ENCODE data around the gene ETV1. TPM values are rescaled to one million over a fixed set of nuclear protein-coding genes. Genes with fewer than 3 reads are reported as not detected.

ETV1 gene
- total RNA-seq, 5 donors from 2014 or later (not counting 1 experiment from before 2014, with no cell fraction given): 0.26 to 0.58 (median 0.38) TPM; not detected in 1

DNA sequence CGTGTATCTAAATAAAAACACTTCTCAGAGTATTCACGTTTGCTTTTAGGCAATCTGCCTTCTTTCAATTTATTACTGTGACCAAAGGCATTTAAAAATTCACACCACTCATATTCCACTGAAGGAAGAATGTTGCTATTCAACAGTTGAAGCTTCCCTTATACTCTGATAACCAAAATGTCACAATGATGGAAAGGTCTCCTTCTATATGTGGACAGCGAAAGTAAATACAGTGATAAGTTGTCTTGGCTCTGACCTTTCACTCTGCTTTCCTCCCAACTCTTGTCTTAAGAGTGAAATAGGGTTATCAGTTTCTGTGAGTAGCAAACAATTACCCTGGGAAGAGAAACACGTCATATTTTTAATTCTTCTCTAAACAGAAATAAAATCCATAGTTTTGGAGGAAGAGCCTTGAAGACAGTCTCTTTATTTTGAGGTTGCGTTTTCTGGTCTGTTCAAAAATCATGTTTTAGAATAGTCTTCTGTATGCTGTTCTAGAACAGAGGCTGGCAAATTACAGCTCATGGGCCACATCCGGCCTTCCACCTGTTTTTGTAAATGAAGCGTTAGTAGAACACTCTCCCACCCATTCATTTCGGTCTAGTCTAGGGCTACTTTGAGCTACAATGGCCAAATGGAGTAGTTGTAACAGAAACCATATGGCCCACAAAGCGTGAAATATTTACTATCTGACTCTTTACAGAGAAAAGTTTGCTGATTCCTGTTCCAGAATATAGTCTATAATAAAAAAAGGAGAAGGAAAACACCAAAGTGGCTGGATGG lies 41.3 kb downstream of the ETV1 start:
- H3K4me1 Mint-ChIP-seq: no peaks in the 10 kb centered on the region
- no peak overlapping the region for H3K4me3 ChIP-seq (ENCODE audit: control insufficient read depth in 1 of 2, extremely low read depth in 1 of 2, low read length in 1 of 2)
- ChIA-PET CTCF (no interaction called here), POLR2A (interaction anchor here in 1 of 2 donors (0.7 kb wide), 1 partner anchor 341 kb away, joined by 3 read pairs; no protein-coding TSS in a partner anchor)
- ATAC-seq (replicated peaks in 1 of 4) (no peak), DNase-seq (no peak)
- no peak overlapping the region for H3K4me3 Mint-ChIP-seq
- no peaks in the 10 kb centered on the region for H3K27me3 Mint-ChIP-seq
- H3K9me3 ChIP-seq: no peaks in the 10 kb centered on the region
- H3K27me3 ChIP-seq (replicated peaks in 1 of 2; ENCODE audit: control insufficient read depth in 2 of 2, extremely low read depth in 1 of 2, insufficient read depth in 2 of 2, low read length in 1 of 2): no peaks in the 10 kb centered on the region
- H3K36me3 ChIP-seq (ENCODE audit: control insufficient read depth in 2 of 2, extremely low read depth in 1 of 2, insufficient read depth in 1 of 2, low read length in 1 of 2): no peaks in the 10 kb centered on the region
- H3K27ac Mint-ChIP-seq: no peak overlapping the region
- WGBS (ENCODE audit: insufficient coverage): 100% methylated on average over 1 of the region's 9 CpGs
- no peaks in the 10 kb centered on the region for H3K4me1 ChIP-seq (ENCODE audit: control insufficient read depth in 1 of 2, extremely low read depth in 1 of 2, insufficient read depth in 2 of 2, low read length in 2 of 2)
- H3K9me3 Mint-ChIP-seq: peaks cover 0 to 9% (median 0%) of the 10 kb centered on the region in 3 donors
- H3K27ac ChIP-seq (ENCODE audit: low read length): no peak overlapping the region
- no peaks in the 10 kb centered on the region for H3K36me3 Mint-ChIP-seq

- Histone ChIP-seq H3K36me3 (ENCODE audit: control insufficient read depth in 2 of 2, extremely low read depth in 1 of 2, insufficient read depth in 1 of 2, low read length in 1 of 2) (no peaks in the 10 kb centered on the region), H3K27me3 (replicated peaks in 1 of 2; ENCODE audit: control insufficient read depth in 2 of 2, extremely low read depth in 1 of 2, insufficient read depth in 2 of 2, low read length in 1 of 2) (no peaks in the 10 kb centered on the region), H3K4me1 (ENCODE audit: control insufficient read depth in 1 of 2, extremely low read depth in 1 of 2, insufficient read depth in 2 of 2, low read length in 2 of 2) (no peaks in the 10 kb centered on the region), H3K4me3 (ENCODE audit: control insufficient read depth in 1 of 2, extremely low read depth in 1 of 2, low read length in 1 of 2) (no peak overlapping the region), H3K27ac (ENCODE audit: low read length) (no peak overlapping the region), H3K9me3 (no peaks in the 10 kb centered on the region)
- no CpG with 5 or more reads among the region's 1 CpG for WGBS (ENCODE audit: insufficient coverage)
- H3K9me3 Mint-ChIP-seq: peaks cover 0 to 9% (median 0%) of the 10 kb centered on the region in 3 donors
- DNase-seq (no peak), ATAC-seq (replicated peaks in 1 of 4) (no peak)
- H3K27ac Mint-ChIP-seq: no peak overlapping the region
- no peaks in the 10 kb centered on the region for H3K27me3 Mint-ChIP-seq
- H3K4me3 Mint-ChIP-seq: no peak overlapping the region
- CTCF ChIA-PET: no interaction called here
- no peaks in the 10 kb centered on the region for H3K36me3 Mint-ChIP-seq
- no peaks in the 10 kb centered on the region for H3K4me1 Mint-ChIP-seq
- POLR2A ChIA-PET: no interaction called here
Measured at GRCh38 chr7:13947535-13947934, 41.9 kb downstream of the ETV1 start.

DNA sequence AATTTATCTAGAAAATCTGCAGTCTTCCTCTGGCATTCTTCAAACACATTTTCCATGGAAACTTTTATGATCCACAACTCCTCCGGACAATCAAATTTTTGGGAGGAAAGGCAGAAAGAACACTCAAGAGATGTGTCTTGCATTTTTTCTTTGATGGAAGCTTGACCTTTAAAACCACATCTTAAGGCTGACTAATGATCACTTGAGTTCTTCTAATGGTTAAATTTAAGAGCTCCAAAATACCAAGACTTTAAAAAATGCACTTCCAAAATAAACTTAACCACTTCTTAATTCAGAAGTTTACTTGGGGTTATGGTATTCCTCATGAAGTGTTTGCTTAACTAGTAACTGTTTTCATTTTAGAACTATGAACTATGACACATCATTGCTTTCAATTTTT lies 43.3 kb downstream of the ETV1 start:
- no CpG with 5 or more reads among the region's 1 CpG for WGBS (ENCODE audit: insufficient coverage)
- Mint-ChIP-seq H3K9me3 (peaks cover 0 to 4% (median 0%) of the 10 kb centered on the region in 3 donors), H3K4me3 (no peak overlapping the region), H3K27me3 (no peaks in the 10 kb centered on the region), H3K27ac (no peak overlapping the region), H3K36me3 (no peaks in the 10 kb centered on the region), H3K4me1 (no peaks in the 10 kb centered on the region)
- Histone ChIP-seq H3K27me3 (replicated peaks in 1 of 2; ENCODE audit: control insufficient read depth in 2 of 2, extremely low read depth in 1 of 2, insufficient read depth in 2 of 2, low read length in 1 of 2) (no peaks in the 10 kb centered on the region), H3K27ac (ENCODE audit: low read length) (no peak overlapping the region), H3K4me3 (ENCODE audit: control insufficient read depth in 1 of 2, extremely low read depth in 1 of 2, low read length in 1 of 2) (no peak overlapping the region), H3K36me3 (ENCODE audit: control insufficient read depth in 2 of 2, extremely low read depth in 1 of 2, insufficient read depth in 1 of 2, low read length in 1 of 2) (no peaks in the 10 kb centered on the region), H3K9me3 (no peaks in the 10 kb centered on the region), H3K4me1 (ENCODE audit: control insufficient read depth in 1 of 2, extremely low read depth in 1 of 2, insufficient read depth in 2 of 2, low read length in 2 of 2) (no peaks in the 10 kb centered on the region)
- POLR2A ChIA-PET: no interaction called here
- DNase-seq (no peak), ATAC-seq (replicated peaks in 1 of 4) (no peak)
- CTCF ChIA-PET: no interaction called here

DNA sequence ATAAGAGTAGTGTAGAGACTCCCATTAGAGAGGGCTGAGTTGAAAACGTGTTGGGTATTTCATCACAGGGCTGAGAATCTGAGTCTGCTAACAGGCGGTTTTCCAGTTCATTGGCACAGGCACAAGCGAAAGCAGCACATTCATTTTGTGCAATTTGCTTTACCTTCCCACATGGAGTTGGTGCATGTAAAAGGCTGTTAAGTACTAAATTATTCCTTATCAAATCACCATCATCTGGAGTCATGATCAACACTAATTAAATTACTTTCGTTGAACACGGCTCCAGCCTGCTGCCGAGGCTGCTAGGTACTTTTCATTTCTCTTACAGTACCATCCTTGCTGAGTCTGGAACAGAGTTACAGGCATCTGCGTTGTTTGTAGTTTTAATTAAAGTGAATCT lies 43.8 kb downstream of the ETV1 start:
- WGBS (ENCODE audit: insufficient coverage): no CpG with 5 or more reads among the region's 7 CpGs

GRCh38 chr7:13933536-13933935 lies 55.9 kb downstream of the ETV1 start:
- Mint-ChIP-seq H3K4me3 (no peak overlapping the region), H3K36me3 (no peaks in the 10 kb centered on the region), H3K9me3 (no peaks in the 10 kb centered on the region), H3K27ac (no peak overlapping the region), H3K27me3 (no peaks in the 10 kb centered on the region), H3K4me1 (no peaks in the 10 kb centered on the region)
- Histone ChIP-seq H3K4me1 (ENCODE audit: control insufficient read depth in 1 of 2, extremely low read depth in 1 of 2, insufficient read depth in 2 of 2, low read length in 2 of 2) (no peaks in the 10 kb centered on the region), H3K36me3 (ENCODE audit: control insufficient read depth in 2 of 2, extremely low read depth in 1 of 2, insufficient read depth in 1 of 2, low read length in 1 of 2) (no peaks in the 10 kb centered on the region), H3K4me3 (ENCODE audit: control insufficient read depth in 1 of 2, extremely low read depth in 1 of 2, low read length in 1 of 2) (no peak overlapping the region), H3K27me3 (replicated peaks in 1 of 2; ENCODE audit: control insufficient read depth in 2 of 2, extremely low read depth in 1 of 2, insufficient read depth in 2 of 2, low read length in 1 of 2) (no peaks in the 10 kb centered on the region), H3K9me3 (no peaks in the 10 kb centered on the region), H3K27ac (ENCODE audit: low read length) (no peak overlapping the region)
- WGBS (ENCODE audit: insufficient coverage): 90% methylated on average over 3 of the region's 5 CpGs
- no peak for ATAC-seq (replicated peaks in 1 of 4)
- ChIA-PET CTCF (no interaction called here), POLR2A (no interaction called here)
- no peak for DNase-seq

More for the DNA sequence above, 43.8 kb downstream of the ETV1 start:
- Histone ChIP-seq H3K36me3 (ENCODE audit: control insufficient read depth in 2 of 2, extremely low read depth in 1 of 2, insufficient read depth in 1 of 2, low read length in 1 of 2) (no peaks in the 10 kb centered on the region), H3K27ac (ENCODE audit: low read length) (no peak overlapping the region), H3K9me3 (no peaks in the 10 kb centered on the region), H3K4me3 (ENCODE audit: control insufficient read depth in 1 of 2, extremely low read depth in 1 of 2, low read length in 1 of 2) (no peak overlapping the region), H3K4me1 (ENCODE audit: control insufficient read depth in 1 of 2, extremely low read depth in 1 of 2, insufficient read depth in 2 of 2, low read length in 2 of 2) (no peaks in the 10 kb centered on the region), H3K27me3 (replicated peaks in 1 of 2; ENCODE audit: control insufficient read depth in 2 of 2, extremely low read depth in 1 of 2, insufficient read depth in 2 of 2, low read length in 1 of 2) (no peaks in the 10 kb centered on the region)
- ChIA-PET CTCF (no interaction called here), POLR2A (no interaction called here)
- no peak overlapping the region for H3K4me3 Mint-ChIP-seq
- no peaks in the 10 kb centered on the region for H3K4me1 Mint-ChIP-seq
- no peaks in the 10 kb centered on the region for H3K36me3 Mint-ChIP-seq
- H3K27me3 Mint-ChIP-seq: no peaks in the 10 kb centered on the region
- no peak for ATAC-seq (replicated peaks in 1 of 4)
- DNase-seq: no peak
- peaks cover 0 to 4% (median 0%) of the 10 kb centered on the region in 3 donors for H3K9me3 Mint-ChIP-seq
- H3K27ac Mint-ChIP-seq: no peak overlapping the region

DNA sequence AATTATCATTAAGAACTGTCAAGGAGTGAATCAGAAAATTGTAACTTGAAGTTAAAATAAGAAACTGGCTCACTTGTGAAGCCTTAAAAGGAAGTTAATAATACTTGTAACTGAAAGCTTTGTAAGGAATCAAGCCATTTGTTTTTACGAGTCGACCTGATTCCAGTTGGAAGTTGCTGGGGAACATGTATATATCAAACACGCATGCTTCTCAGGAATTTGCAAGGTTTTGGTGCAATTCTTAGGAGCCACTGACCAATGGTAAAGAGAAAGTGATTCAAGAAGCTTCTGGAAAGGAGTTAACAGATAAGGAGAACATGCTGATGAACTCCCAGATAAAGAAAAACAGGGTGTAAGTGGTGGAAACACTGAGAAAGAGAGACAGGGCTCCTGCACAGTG lies 56.4 kb downstream of the ETV1 start:
- H3K36me3 Mint-ChIP-seq: no peaks in the 10 kb centered on the region
- Histone ChIP-seq H3K4me3 (ENCODE audit: control insufficient read depth in 1 of 2, extremely low read depth in 1 of 2, low read length in 1 of 2) (no peak overlapping the region), H3K4me1 (ENCODE audit: control insufficient read depth in 1 of 2, extremely low read depth in 1 of 2, insufficient read depth in 2 of 2, low read length in 2 of 2) (no peaks in the 10 kb centered on the region), H3K36me3 (ENCODE audit: control insufficient read depth in 2 of 2, extremely low read depth in 1 of 2, insufficient read depth in 1 of 2, low read length in 1 of 2) (no peaks in the 10 kb centered on the region), H3K27me3 (replicated peaks in 1 of 2; ENCODE audit: control insufficient read depth in 2 of 2, extremely low read depth in 1 of 2, insufficient read depth in 2 of 2, low read length in 1 of 2) (no peaks in the 10 kb centered on the region), H3K9me3 (no peaks in the 10 kb centered on the region), H3K27ac (ENCODE audit: low read length) (no peak overlapping the region)
- H3K4me1 Mint-ChIP-seq: no peaks in the 10 kb centered on the region
- CTCF ChIA-PET: no interaction called here
- H3K4me3 Mint-ChIP-seq: no peak overlapping the region
- H3K27me3 Mint-ChIP-seq: no peaks in the 10 kb centered on the region
- no peak overlapping the region for H3K27ac Mint-ChIP-seq
- no peak for DNase-seq
- POLR2A ChIA-PET: no interaction called here
- no peaks in the 10 kb centered on the region for H3K9me3 Mint-ChIP-seq
- ATAC-seq (replicated peaks in 1 of 4): no peak
- 93% methylated on average over 3 of the region's 3 CpGs for WGBS (ENCODE audit: insufficient coverage)

GRCh38 chr7:13932131-13932530 lies 57.3 kb downstream of the ETV1 start:
- Mint-ChIP-seq H3K36me3 (no peaks in the 10 kb centered on the region), H3K4me1 (no peaks in the 10 kb centered on the region), H3K27me3 (no peaks in the 10 kb centered on the region), H3K9me3 (no peaks in the 10 kb centered on the region), H3K4me3 (no peak overlapping the region), H3K27ac (no peak overlapping the region)
- no peaks in the 10 kb centered on the region for H3K36me3 ChIP-seq (ENCODE audit: control insufficient read depth in 2 of 2, extremely low read depth in 1 of 2, insufficient read depth in 1 of 2, low read length in 1 of 2)
- ATAC-seq (replicated peaks in 1 of 4): no peak
- no peak for DNase-seq
- H3K4me1 ChIP-seq (ENCODE audit: control insufficient read depth in 1 of 2, extremely low read depth in 1 of 2, insufficient read depth in 2 of 2, low read length in 2 of 2): no peaks in the 10 kb centered on the region
- ChIA-PET CTCF (no interaction called here), POLR2A (no interaction called here)
- H3K4me3 ChIP-seq (ENCODE audit: control insufficient read depth in 1 of 2, extremely low read depth in 1 of 2, low read length in 1 of 2): no peak overlapping the region
- whole genome bisulfite sequencing (ENCODE audit: insufficient coverage): no CpG with 5 or more reads among the region's 2 CpGs
- no peaks in the 10 kb centered on the region for H3K9me3 ChIP-seq
- H3K27ac ChIP-seq (ENCODE audit: low read length): no peak overlapping the region
- H3K27me3 ChIP-seq (replicated peaks in 1 of 2; ENCODE audit: control insufficient read depth in 2 of 2, extremely low read depth in 1 of 2, insufficient read depth in 2 of 2, low read length in 1 of 2): no peaks in the 10 kb centered on the region

All from T-cell (primary cell).